IPS-18c (cell line): ENCODE data around the gene FAM163B.

Source experiments
- H3K4me3 ChIP-seq: 2 replicates; pipeline ENCODE4 v1.7.0; 2013; ENCODE audit warnings: low read depth, mild to moderate bottlenecking, low read length, moderate library complexity; ENCODE audit not compliant: insufficient read depth
- H3K9me3 ChIP-seq: one replicate; pipeline ENCODE4 v1.6.1; 2013; ENCODE audit warnings: mild to moderate bottlenecking, low read length, moderate library complexity; ENCODE audit not compliant: control insufficient read depth, insufficient read depth

FAM163B gene

DNA sequence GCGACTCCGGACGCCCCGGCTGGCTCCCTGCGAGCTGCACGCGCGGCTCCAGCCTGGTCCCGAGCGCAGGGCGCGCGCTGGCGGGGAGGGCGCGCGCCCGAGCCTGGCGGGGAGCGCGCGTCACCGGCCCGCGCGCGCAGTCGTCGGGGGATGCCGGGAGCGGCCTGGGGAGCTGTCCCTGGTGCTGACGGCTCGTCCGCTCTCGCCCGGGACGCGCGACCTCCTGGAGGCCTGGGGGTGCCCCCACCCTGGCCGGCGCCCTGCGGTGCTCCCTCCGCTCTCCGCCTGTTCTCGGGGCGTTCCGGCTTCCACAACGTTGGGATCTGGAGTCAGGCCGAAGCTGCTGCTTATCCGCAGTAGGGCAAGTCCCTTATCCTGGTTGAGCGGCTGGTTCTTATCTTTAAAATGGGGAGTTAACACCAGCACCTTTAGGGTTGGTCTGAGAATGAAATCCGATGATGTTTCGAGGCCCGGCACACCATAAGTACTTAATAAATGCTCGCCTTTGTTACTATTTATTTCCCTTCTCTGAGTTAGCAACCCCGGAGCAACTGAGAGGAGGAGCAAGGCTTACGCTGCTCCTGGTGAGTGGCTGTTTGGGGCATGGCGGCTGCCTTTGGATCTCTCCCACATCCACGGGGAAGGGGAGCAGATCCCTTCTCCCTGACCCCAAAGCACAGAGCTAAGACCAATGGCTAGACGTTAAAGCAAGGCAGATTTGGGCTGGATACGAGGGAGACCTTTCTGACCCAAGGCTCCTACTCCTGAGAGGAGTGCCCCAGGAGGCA, at the start of gene FAM163B:
Gene FAM163B, minus strand, starts transcription at position 79 of the 788 bp plus-strand sequence. CDS start 29,166 bp downstream, outside the sequence.
- Histone ChIP-seq H3K4me3 (peak within 1 kb of the TSS; percentile 53), H3K9me3 (no peaks in the 10 kb centered on the region)

DNA sequence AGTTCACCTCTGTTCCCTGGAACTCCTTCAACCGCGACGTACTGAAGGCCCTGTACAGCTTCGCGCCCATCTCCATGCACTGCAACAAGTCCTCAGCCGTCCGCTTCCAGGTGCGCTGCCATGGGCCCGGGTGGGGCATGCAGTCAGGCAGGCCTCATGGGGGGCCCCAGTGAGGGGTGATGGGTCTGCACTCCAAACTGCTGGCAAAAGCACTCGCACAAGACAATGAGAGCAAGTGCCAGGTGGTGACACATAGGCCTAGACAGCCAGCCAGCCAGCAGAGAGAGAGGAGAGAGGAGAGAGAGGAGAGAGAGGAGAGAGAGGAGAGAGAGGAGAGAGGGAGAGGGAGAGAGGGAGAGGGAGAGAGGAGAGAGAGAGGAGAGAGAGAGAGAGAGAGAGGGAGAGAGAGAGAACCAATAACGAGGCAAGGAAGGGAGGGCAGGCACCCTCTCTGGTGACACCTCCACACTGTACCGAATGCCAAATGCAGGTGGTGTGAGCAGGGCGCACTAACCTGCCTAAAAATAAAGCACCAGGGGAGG, 48.0 kb upstream of the FAM163B start:
- Histone ChIP-seq H3K9me3 (no peaks in the 10 kb centered on the region), H3K4me3 (no peak overlapping the region)

DNA sequence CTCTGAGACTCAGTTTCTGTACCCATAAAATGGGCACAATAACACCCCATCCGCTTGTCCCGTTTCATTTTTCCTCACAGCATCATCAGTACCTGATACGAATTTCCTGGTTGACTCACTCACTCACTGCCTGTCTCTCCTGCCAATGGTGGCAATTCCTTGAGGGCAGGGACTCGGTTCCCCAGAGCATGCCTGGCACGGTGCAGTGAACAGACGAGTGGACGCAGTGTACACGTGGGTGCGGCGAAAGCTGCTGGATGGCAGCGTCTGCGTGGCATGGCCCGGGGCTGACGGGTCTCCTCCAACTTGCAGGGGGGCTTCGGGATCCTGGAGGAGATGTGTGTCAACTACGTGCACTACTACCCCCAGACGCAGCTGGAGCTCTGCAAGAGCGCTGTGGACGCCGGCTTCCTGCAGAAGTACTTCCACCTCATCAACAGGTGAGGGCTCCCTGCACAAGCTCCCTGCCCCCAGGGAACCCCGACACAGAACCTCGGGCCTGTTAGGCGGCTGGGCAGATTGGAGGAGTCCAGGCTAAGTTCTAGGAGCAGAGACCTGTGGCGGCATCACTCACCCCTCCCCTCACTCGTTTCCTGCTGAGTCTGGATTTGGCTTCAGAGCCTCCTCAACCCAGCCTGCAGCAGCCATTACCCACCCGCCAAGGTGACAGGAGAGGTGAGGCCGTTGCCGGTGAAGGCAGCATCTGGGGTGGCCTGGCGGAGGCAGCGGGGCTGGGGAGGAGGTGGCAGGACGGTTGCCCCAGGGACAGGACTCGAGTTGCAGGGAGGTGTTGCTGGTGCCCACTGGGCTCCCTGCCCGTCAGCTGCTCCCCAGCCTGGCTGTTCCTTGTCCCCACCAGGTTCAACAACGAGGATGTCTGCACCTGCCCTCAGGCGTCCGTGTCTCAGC, 47.3 kb upstream of the FAM163B start:
- no peak overlapping the region for H3K4me3 ChIP-seq
- no peaks in the 10 kb centered on the region for H3K9me3 ChIP-seq

DNA sequence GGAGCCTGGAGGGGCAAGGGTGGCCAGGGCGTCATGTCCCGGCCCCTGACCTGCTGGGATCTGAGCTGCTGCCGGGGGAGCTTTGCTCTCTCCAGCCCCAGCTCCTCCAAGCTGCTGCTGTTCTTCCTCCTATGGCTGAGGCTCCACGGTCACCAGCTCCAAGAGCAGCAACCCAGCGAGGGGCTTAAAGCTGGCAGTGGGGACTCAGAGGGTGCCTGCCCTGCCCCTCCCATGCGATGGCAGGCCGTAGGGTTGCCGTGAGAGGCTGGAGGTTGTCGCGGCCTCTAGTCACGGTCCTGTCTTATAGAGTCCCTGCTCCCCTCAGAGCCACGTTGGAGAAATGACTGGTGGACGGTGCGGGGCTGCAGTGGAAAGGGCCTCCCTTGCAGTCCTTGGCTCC, 46.5 kb upstream of the FAM163B start:
- Histone ChIP-seq H3K4me3 (no peak overlapping the region), H3K9me3 (no peaks in the 10 kb centered on the region)

DNA sequence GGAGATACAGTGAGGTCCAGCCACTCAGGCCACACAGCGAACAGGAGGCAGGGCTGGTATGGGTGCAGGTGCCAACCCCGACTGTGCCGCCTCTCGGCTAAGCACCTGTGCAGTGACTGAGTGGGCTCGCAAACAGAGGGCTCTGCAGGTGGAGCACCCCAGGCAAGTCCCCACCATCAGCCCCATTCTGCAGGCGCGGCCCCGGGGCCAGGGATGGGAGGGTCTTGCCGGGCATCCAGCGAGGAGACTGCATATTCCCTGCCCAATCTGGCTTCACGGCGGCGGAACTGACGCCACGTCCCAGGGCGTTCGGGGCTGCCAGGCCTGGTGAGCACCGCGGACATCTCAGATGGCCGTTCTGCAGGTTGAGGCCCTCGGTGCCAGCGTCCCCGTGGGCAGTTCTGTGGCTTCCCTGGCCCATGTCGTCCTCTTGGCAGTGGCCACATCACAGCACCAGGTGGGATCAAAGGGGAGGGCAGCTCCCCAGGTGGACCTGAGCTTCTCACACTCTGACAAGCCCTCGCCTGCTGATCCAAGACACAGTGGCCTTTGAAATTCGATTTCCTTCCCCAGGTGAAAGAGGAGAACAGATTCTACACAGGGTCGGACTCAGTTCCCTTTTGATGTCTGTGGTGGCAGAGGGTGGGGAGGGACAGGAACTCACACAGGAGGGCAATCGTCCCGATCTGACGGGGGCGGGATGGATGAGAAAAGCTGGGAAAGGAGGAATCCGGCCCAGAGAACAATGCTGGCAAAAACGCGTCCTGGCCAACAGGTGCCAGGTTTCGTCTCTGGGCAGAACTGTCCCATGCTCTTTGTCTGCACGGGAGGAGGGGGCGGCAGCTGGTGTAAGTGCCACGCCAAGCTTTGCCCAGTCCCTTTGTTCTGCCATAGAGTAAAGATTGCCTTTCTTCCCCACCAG, 45.8 kb upstream of the FAM163B start:
- no peak overlapping the region for H3K4me3 ChIP-seq

DNA sequence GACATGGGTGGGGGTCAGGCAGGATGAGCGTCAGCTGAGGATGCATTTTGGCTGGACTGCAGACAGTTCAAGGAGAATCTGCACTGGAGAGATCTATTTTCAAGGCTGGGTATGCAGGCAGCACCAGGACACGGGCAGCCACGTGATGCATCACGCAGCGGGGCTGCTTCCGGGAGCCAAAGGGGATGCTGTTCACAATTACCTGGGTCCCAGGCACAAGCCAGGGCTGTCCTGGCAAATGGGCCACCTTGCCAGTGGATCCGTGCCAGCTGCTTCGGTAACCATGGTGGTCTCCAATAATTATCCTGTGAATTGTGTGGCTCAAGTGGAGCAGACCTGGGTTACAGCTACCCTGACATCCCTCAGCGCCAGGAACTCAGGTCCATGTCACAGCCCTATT, 44.4 kb upstream of the FAM163B start:
- H3K4me3 ChIP-seq = no peak overlapping the region

More for the DNA sequence above, 45.8 kb upstream of the FAM163B start:
- no peaks in the 10 kb centered on the region for H3K9me3 ChIP-seq

DNA sequence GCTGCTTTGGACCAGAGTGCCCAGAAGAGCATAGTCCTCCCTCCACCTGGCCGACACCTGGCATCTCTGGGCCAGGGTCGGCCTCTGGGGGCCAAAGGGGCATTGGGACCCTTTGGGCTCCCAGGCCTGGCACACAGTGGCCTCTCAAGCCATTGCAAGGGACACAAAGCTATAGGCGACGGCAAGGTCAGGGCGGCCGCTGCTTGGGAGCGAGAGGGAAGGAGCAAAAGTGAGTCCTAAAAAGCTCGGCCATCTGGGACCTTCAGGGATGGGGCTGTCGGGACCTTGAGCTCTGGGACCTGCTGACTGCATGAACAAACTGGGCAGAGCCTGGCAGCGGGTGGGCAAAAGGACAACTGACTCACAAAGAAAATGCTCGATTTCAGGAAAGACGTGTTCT, 40.8 kb upstream of the FAM163B start:
- no peaks in the 10 kb centered on the region for H3K9me3 ChIP-seq
- H3K4me3 ChIP-seq = no peak overlapping the region

More for the DNA sequence above, 44.4 kb upstream of the FAM163B start:
- H3K9me3 ChIP-seq = no peaks in the 10 kb centered on the region

DNA sequence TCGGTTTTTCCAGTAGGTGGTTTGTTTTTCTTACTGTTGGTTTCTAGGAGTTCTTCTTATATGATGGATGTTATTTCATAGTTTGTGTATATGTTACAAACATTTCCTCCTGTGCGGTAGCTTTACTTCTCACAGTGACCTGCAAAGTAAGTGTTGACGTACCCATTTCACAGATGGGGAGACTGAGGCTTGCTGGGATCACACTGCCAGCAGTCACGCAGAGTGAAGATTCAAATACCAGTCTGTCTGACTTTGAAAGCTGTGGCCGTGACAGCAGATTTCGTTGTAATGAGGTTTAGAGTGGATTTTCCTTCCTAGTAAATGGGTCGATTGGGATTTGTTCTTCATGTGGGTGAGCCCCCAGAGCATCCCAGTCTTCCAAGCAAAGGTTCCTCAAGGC, 40.0 kb upstream of the FAM163B start:
- no peaks in the 10 kb centered on the region for H3K9me3 ChIP-seq
- no peak overlapping the region for H3K4me3 ChIP-seq

DNA sequence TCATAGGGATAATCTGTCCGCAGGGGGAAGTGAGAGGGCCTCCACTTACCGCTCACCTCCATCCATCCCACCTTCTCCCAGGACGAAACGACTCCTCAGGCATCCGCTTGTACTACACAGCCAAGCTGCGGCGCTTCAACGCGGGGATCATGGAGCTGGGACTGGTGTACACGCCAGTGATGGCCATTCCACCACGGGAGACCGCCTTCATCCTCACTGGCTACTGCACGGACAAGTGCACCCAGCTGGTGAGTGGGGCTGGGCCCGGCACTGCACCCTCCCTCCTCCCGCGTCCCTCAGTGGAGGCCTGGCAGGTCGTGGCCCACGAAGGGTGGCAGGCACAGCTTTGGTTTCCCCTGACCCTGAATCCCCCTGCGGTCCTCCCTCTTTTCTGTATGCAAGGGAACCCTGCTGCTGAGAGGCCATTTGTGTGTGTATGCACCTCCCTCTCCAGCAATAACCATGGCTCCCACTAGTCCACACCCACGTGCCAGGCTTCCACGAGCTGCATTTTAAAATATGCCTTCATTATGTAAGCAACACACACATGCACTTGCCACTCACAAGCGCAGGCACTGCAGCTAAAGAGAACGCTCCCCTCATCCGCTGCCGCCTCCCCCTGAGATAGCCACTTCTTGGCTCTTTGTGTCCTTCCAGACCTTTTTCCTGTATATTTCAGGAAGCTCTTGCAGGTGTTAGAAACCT, 38.7 kb upstream of the FAM163B start:
- Histone ChIP-seq H3K4me3 (no peak overlapping the region), H3K9me3 (no peaks in the 10 kb centered on the region)

DNA sequence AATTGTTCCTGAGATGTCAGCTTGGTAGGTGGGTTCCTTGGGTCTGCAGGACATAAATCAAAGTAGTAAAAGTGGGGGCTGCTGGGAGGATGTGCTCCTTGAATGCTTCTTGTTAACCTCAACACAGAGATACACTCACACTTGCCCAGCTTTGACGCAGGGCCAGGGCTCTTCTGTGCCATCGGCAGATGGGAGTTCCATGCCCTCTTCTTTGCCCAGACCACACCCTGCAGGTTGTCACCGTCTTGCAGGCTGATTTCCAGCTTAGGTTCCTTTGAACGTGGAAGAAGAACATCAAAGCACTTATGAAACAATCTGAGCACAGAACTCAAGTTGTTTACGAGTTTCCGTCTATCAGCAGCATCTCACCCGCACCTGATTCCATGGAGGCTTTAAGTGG, 38.0 kb upstream of the FAM163B start:
- Histone ChIP-seq H3K9me3 (no peaks in the 10 kb centered on the region), H3K4me3 (no peak overlapping the region)

DNA sequence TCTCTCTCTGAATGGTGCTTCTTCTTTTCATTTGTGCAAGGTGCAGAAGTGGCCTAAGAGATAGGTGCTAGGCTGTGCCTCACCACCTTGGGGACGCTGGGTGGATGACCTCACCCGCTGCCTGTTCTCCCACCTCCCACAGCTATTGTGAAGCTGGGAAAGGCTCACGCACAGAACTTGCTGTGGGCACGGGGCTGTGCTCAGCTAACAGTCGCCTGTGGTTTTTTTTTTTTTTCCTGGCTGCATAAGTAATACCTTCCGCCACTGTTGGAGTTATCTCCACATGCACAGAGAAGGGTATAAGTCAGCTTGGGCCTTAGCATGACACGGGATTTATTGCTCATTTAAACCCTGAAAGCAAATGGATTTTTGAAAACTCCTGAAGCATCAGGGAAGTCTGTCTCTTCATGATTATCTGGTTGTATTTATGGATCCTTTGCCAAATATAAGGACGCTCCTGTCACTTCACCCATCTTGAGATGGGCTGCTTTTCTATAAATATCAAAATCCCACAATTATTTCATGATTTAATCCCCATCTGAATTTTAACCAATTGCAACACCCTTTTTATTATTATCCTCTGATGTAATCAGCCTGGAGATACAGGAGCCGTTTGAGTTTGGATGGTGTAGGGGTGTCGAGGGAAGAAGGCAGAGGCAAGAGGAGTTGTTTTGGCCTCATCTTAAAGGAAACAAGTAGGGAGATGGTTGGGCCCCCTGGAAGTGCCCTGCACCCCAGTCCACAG, 36.0 kb upstream of the FAM163B start:
- no peak overlapping the region for H3K4me3 ChIP-seq

DNA sequence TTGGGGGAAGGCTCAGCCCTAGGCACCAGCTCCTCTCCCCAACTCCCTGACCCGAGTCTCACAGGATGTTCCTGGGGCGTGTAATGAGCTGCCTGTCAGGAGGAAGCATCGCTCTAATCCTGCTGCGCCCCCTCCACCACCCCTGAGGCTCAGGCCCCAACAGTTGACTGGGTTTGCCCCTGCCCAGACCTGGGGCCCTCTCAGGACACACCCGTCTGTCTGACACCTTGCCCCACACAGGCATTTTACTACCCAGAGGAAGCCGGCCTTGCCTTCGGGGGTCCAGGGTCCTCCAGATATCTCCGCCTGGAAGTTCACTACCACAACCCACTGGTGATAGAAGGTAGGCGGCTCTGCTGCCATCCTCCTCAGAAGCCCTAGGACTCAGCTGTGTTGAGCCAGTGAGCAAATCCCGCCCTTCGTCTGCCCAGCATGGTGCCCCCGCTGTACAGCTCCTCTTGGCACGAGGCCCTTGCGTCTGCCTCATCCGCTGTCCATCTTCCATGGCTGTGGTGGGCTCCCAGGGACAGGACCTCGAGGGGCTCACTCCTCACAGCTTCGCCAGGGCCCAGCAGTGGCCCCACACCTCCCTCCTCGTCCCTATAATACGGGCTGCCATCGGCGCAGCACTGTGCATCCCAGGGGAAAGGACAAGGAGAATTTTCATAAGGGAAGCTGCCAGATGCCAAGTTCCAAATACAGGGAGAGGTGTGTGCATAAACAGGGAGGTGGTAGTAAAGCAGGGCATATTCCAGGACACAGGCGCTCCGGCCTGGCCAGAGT, 35.0 kb upstream of the FAM163B start:
- H3K9me3 ChIP-seq = no peaks in the 10 kb centered on the region

More for the DNA sequence above, 36.0 kb upstream of the FAM163B start:
- H3K9me3 ChIP-seq = no peaks in the 10 kb centered on the region

DNA sequence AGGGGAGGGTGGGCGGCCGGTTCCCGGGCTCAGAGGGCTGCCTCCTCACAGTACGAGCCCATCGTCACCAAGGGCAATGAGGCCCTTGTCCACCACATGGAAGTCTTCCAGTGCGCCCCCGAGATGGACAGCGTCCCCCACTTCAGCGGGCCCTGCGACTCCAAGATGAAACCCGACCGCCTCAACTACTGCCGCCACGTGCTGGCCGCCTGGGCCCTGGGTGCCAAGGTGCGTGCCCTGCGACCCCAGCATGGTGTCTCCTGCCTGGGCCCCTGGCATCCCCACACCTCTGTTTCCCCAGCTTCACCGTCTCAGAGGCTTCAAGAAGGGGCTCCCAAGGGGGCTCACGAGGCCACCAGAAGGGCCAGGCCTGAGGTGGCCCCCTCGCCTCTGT, 34.2 kb upstream of the FAM163B start:
- H3K9me3 ChIP-seq = no peaks in the 10 kb centered on the region
- H3K4me3 ChIP-seq = no peak overlapping the region

More for the DNA sequence above, 35.0 kb upstream of the FAM163B start:
- no peak overlapping the region for H3K4me3 ChIP-seq

DNA sequence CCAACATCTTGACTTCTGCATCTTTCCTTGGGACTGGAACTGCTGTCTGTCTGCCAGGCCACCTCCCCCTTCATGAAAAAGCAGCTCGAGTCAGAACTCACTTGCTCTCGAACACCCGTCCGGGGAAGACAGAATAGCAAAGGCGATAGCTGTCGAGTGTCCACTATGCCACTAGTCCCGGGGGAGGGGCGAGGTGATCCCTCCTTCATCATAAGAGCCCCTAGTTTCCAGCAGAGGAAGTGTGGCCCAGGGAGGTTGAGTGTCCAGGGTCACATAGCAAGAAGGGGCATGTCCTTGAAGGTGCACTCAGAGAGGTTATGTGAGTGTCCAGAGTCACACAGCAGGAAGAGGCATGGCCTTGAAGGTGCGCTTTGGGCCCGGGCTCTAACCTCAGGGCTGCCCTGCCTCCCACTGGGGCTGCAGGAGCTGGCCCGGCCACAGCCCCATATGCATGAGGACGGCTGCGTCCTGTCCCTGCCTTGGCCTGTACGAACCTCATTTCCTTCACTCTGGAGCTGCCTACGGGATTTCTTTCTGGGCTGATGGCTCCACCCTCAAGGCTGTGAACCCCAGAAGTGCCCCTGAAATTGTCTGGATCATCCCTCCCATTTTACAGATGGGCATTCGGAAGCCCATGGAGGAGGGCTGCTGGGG, 33.6 kb upstream of the FAM163B start:
- no peaks in the 10 kb centered on the region for H3K9me3 ChIP-seq
- H3K4me3 ChIP-seq = no peak overlapping the region
